Measurements from ENCODE around the gene ALAS1. TPM values are rescaled to one million over a fixed set of nuclear protein-coding genes. Genes with fewer than 3 reads are reported as not detected.
"Not testable (repeated sequence)": the region's sequence is repeated elsewhere in the genome, so short reads cannot be mapped to it uniquely, and the experiment has no call there.

The ALAS1 gene
- total RNA-seq, 2 experiments from 2014 or later = 57.7 to 60.8 TPM

- POLR2A ChIA-PET; DNase-seq; H3K27me3 Mint-ChIP-seq (ENCODE audit: low read depth); H3K4me3 Mint-ChIP-seq; ATAC-seq; H3K36me3 Mint-ChIP-seq (ENCODE audit: low read depth); H3K27ac Mint-ChIP-seq; H3K9me3 Mint-ChIP-seq (ENCODE audit: insufficient read depth): not testable (repeated sequence)
- H3K4me1 Mint-ChIP-seq (ENCODE audit: low read depth) = peaks cover 25% of the 10 kb centered on the region
- CTCF ChIA-PET = interaction anchor here (1.9 kb wide), 1 partner anchor 8 kb away, joined by 5 read pairs; no protein-coding TSS in a partner anchor
Measured at GRCh38 chr3:52178126-52178525, 19.8 kb upstream of the ALAS1 start.

- POLR2A ChIA-PET = interaction anchor here (0.6 kb wide), 1 partner anchor 42 kb away, joined by 4 read pairs; no protein-coding TSS in a partner anchor
- CTCF ChIA-PET = interaction anchor here (1.9 kb wide), 1 partner anchor 8 kb away, joined by 5 read pairs; no protein-coding TSS in a partner anchor
- H3K27me3 Mint-ChIP-seq (ENCODE audit: low read depth) = peaks cover 2% of the 10 kb centered on the region
- peaks cover 21% of the 10 kb centered on the region for H3K4me1 Mint-ChIP-seq (ENCODE audit: low read depth)
- ATAC-seq = no peak
- H3K9me3 Mint-ChIP-seq (ENCODE audit: insufficient read depth) = no peaks in the 10 kb centered on the region
- no peaks in the 10 kb centered on the region for H3K36me3 Mint-ChIP-seq (ENCODE audit: low read depth)
- no peak for DNase-seq
- no peak overlapping the region for H3K27ac Mint-ChIP-seq
- H3K4me3 Mint-ChIP-seq = no peak overlapping the region
Measured at GRCh38 chr3:52178537-52178936, 19.4 kb upstream of the ALAS1 start.

- ChIA-PET POLR2A (no interaction called here), CTCF (interaction anchor here (1.3 kb wide), 1 partner anchor 158 kb away, joined by 5 read pairs; no protein-coding TSS in a partner anchor)
- no peaks in the 10 kb centered on the region for H3K36me3 Mint-ChIP-seq (ENCODE audit: low read depth)
- peaks cover 17% of the 10 kb centered on the region for H3K4me1 Mint-ChIP-seq (ENCODE audit: low read depth)
- H3K27me3 Mint-ChIP-seq (ENCODE audit: low read depth) = peaks cover 2% of the 10 kb centered on the region
- ATAC-seq (no peak), DNase-seq (no peak)
- H3K4me3 Mint-ChIP-seq = no peak overlapping the region
- no peak overlapping the region for H3K27ac Mint-ChIP-seq
- H3K9me3 Mint-ChIP-seq (ENCODE audit: insufficient read depth) = no peaks in the 10 kb centered on the region
Measured at GRCh38 chr3:52181543-52181942, 16.4 kb upstream of the ALAS1 start.

DNA sequence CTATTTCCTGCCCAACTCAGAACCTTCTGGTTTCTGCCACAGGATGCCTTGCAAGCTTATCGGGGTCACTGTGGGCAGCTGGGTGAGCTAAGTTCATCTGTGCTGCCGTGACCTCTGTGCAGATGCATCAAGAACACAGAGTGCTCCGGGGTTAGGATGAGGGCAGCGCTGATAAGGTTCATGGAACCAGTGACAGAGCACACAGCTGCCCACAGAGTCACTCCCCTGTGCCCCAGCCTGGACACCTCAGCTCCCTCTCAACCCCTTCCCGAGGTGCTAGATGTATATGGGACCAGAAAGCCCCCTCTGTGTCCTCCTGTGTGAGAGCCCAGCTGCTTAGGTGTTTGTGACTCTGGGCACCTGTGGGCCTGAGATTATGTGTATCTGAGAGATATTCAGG is 15.8 kb upstream of the ALAS1 start:
- POLR2A ChIA-PET = no interaction called here
- peak overlapping the region; percentile 63 for H3K27ac Mint-ChIP-seq
- no peaks in the 10 kb centered on the region for H3K9me3 Mint-ChIP-seq (ENCODE audit: insufficient read depth)
- no peaks in the 10 kb centered on the region for H3K36me3 Mint-ChIP-seq (ENCODE audit: low read depth)
- no peak overlapping the region for H3K4me3 Mint-ChIP-seq
- peaks cover 2% of the 10 kb centered on the region for H3K27me3 Mint-ChIP-seq (ENCODE audit: low read depth)
- H3K4me1 Mint-ChIP-seq (ENCODE audit: low read depth) = peaks cover 17% of the 10 kb centered on the region
- ATAC-seq = peak; percentile 36
- CTCF ChIA-PET = interaction anchor here (1.3 kb wide), 1 partner anchor 157 kb away, joined by 5 read pairs; no protein-coding TSS in a partner anchor
- DNase-seq = peak; percentile 41

DNA sequence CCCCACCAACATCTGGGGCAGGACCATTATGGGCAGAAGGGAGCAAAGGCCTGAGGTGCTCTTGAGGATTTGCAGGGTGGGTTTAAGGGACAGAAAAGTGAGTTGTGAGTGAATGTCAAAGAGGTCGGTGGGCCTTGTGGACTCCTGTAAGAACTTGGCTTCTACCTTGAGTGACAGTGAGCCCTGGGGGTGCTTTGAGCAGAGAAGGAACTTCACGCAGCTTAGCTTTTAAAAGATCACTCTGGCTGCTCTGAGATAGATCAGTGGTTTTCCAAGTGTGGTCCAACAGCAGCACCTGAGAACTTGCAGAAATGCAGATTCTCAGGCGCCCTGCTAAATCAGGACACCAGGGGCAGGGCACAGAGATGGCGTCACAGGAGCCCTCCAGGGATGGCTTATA is 15.3 kb upstream of the ALAS1 start:
- Mint-ChIP-seq H3K27ac (peak overlapping the region; percentile 63), H3K4me3 (no peak overlapping the region), H3K36me3 (ENCODE audit: low read depth) (no peaks in the 10 kb centered on the region), H3K27me3 (ENCODE audit: low read depth) (peaks cover 2% of the 10 kb centered on the region), H3K4me1 (ENCODE audit: low read depth) (peaks cover 17% of the 10 kb centered on the region), H3K9me3 (ENCODE audit: insufficient read depth) (no peaks in the 10 kb centered on the region)
- ATAC-seq (no peak), DNase-seq (no peak)
- CTCF ChIA-PET = interaction anchor here (1.1 kb wide), 1 partner anchor 59 kb away, joined by 3 read pairs; no protein-coding TSS in a partner anchor
- POLR2A ChIA-PET = no interaction called here

GRCh38 chr3:52183786-52184445 is 14.0 kb upstream of the ALAS1 start:
- ATAC-seq (no peak), DNase-seq (no peak)
- Mint-ChIP-seq H3K9me3 (ENCODE audit: insufficient read depth) (no peaks in the 10 kb centered on the region), H3K27ac (no peak overlapping the region), H3K36me3 (ENCODE audit: low read depth) (no peaks in the 10 kb centered on the region), H3K4me3 (no peak overlapping the region), H3K4me1 (ENCODE audit: low read depth) (peaks cover 23% of the 10 kb centered on the region), H3K27me3 (ENCODE audit: low read depth) (no peaks in the 10 kb centered on the region)
- ChIA-PET POLR2A (interaction anchor here (1.1 kb wide), 1 partner anchor 243 kb away, joined by 3 read pairs; the partner anchor contains the start of gene RRP9), CTCF (interaction anchor here (0.6 to 1.2 kb wide), 4 partner anchors 35 to 243 kb away, joined by 3 read pairs; partner anchors contain the start of gene RRP9)

GRCh38 chr3:52184690-52185089 is 13.3 kb upstream of the ALAS1 start:
- ChIA-PET POLR2A (interaction anchor here (1.1 kb wide), 1 partner anchor 243 kb away, joined by 3 read pairs; the partner anchor contains the start of gene RRP9), CTCF (interaction anchor here (1.1 to 1.2 kb wide), 2 partner anchors 34 to 243 kb away, joined by 3 read pairs; partner anchors contain the start of gene RRP9)
- H3K27ac Mint-ChIP-seq = no peak overlapping the region
- no peak overlapping the region for H3K4me3 Mint-ChIP-seq
- no peaks in the 10 kb centered on the region for H3K9me3 Mint-ChIP-seq (ENCODE audit: insufficient read depth)
- DNase-seq = no peak
- H3K4me1 Mint-ChIP-seq (ENCODE audit: low read depth) = peaks cover 30% of the 10 kb centered on the region
- no peaks in the 10 kb centered on the region for H3K36me3 Mint-ChIP-seq (ENCODE audit: low read depth)
- H3K27me3 Mint-ChIP-seq (ENCODE audit: low read depth) = no peaks in the 10 kb centered on the region
- no peak for ATAC-seq

- POLR2A ChIA-PET = no interaction called here
- DNase-seq (no peak), ATAC-seq (no peak)
- CTCF ChIA-PET = no interaction called here
- Mint-ChIP-seq H3K9me3 (ENCODE audit: insufficient read depth) (no peaks in the 10 kb centered on the region), H3K4me3 (no peak overlapping the region), H3K36me3 (ENCODE audit: low read depth) (no peaks in the 10 kb centered on the region), H3K27me3 (ENCODE audit: low read depth) (no peaks in the 10 kb centered on the region), H3K27ac (no peak overlapping the region), H3K4me1 (ENCODE audit: low read depth) (peaks cover 35% of the 10 kb centered on the region)
Measured at GRCh38 chr3:52185311-52185710, 12.6 kb upstream of the ALAS1 start.

DNA sequence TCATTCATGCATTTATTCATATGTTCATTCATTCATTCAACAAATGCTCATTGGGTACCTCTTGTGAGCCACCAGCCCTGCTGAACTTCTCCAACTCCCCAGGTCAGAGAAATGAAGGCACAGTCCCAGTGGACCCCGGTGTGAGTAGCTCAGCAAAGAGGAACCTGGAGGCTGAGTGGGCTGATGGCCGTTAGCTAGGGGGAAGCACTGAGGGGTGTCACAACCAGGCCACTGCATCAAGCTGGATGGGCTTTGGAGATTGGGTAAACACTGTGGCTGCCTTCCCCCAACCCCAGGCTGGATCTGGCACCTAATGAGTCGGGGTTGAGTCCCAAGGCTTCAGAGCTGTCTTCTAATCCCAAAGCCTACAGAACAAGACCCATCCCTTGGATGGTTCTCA is 12.1 kb upstream of the ALAS1 start:
- DNase-seq (no peak), ATAC-seq (no peak)
- Mint-ChIP-seq H3K27ac (no peak overlapping the region), H3K4me3 (no peak overlapping the region), H3K36me3 (ENCODE audit: low read depth) (no peaks in the 10 kb centered on the region), H3K27me3 (ENCODE audit: low read depth) (no peaks in the 10 kb centered on the region), H3K9me3 (ENCODE audit: insufficient read depth) (no peaks in the 10 kb centered on the region), H3K4me1 (ENCODE audit: low read depth) (peaks cover 35% of the 10 kb centered on the region)
- ChIA-PET CTCF (interaction anchor here (1.0 to 1.5 kb wide), 3 partner anchors 11 to 184 kb away, joined by 4 read pairs; no protein-coding TSS in a partner anchor), POLR2A (no interaction called here)

- Mint-ChIP-seq H3K4me1 (ENCODE audit: low read depth) (peaks cover 30% of the 10 kb centered on the region), H3K4me3 (no peak overlapping the region), H3K27ac (no peak overlapping the region), H3K27me3 (ENCODE audit: low read depth) (no peaks in the 10 kb centered on the region), H3K9me3 (ENCODE audit: insufficient read depth) (no peaks in the 10 kb centered on the region), H3K36me3 (ENCODE audit: low read depth) (no peaks in the 10 kb centered on the region)
- DNase-seq = no peak
- ChIA-PET CTCF (interaction anchor here (1.0 to 1.5 kb wide), 3 partner anchors 12 to 185 kb away, joined by 4 read pairs; no protein-coding TSS in a partner anchor), POLR2A (no interaction called here)
- ATAC-seq = no peak
Measured at GRCh38 chr3:52186729-52187128, 11.2 kb upstream of the ALAS1 start.

DNA sequence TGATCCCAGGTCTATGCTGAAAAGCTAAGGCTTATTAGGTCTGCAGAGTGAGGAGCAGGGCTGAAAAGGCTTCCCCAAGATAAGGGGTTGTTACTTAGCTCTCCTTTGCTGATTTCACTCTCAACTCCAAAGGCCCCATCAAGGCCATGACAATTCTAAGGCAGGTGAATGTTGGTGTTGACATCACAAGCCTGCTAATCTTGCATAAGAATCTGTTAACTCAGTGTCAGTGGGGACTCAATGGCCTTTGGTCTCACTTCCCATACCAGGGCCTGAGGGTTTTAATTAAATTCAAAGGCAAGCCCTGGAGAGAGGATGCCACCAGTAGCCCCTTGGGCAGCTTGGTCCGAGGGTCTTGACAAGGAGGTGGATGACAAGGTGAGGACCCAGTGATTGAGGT is 9.4 kb upstream of the ALAS1 start:
- no peak for DNase-seq
- Mint-ChIP-seq H3K36me3 (ENCODE audit: low read depth) (no peaks in the 10 kb centered on the region), H3K9me3 (ENCODE audit: insufficient read depth) (no peaks in the 10 kb centered on the region), H3K4me1 (ENCODE audit: low read depth) (peaks cover 17% of the 10 kb centered on the region), H3K27ac (no peak overlapping the region), H3K4me3 (no peak overlapping the region), H3K27me3 (ENCODE audit: low read depth) (no peaks in the 10 kb centered on the region)
- ChIA-PET POLR2A (interaction anchor here (0.7 kb wide), 1 partner anchor 113 kb away, joined by 3 read pairs; no protein-coding TSS in a partner anchor), CTCF (interaction anchor here (1.0 to 1.5 kb wide), 4 partner anchors 31 to 197 kb away, joined by 3 to 5 read pairs (median 3); partner anchors contain the start of gene DUSP7)
- ATAC-seq = no peak

DNA sequence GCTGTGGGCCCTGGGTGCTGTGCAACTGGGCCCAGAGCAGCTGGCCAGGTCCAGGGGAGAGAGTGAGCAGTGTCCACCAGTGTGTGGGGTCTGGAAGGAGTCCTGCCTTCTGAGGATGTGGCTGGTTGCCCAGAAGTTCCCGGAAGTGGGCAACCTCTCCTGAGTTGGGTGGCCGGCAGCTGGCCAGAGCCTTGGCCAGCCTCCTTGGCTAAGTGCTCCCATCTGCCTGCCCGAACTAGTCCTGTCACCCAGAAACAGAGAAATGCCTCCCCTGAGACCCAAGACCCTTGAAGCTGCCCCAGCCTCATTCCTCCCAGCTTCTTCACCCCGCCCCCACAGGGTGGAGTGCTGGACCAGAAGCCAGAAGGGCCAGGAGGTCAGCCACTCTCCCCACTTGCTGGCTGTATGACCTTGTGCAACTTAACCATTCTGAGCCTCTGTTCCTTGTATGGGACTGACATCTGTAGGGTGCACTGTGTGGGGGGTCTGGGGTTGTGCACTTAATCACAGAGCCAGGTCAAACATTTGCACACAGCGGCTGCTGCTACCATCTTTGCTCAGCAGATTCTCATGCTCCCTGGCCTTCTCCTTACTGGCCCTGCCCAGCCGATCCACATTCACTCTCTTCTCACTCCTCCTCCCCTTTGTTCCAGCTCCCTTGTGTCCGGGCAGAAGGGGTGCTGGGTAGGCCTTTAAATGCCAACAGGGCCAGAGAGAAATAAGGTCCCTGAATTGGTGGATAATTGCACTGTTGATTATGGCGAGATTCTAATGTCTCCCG is 7.5 kb upstream of the ALAS1 start:
- Mint-ChIP-seq H3K27ac (peak overlapping the region; percentile 50), H3K4me3 (no peak overlapping the region), H3K27me3 (ENCODE audit: low read depth) (no peaks in the 10 kb centered on the region), H3K4me1 (ENCODE audit: low read depth) (peaks cover 17% of the 10 kb centered on the region), H3K36me3 (ENCODE audit: low read depth) (no peaks in the 10 kb centered on the region), H3K9me3 (ENCODE audit: insufficient read depth) (no peaks in the 10 kb centered on the region)
- POLR2A ChIA-PET = no interaction called here
- CTCF ChIA-PET = no interaction called here
- ATAC-seq (no peak), DNase-seq (no peak)
